ENCODE results near the gene SPTLC1.
"Not testable (repeated sequence)": the region's sequence is repeated elsewhere in the genome, so short reads cannot be mapped to it uniquely, and the experiment has no call there.

The SPTLC1 gene

GRCh38 chr9:92138157-92138959 lies 23.1 kb upstream of the SPTLC1 start:
- Histone ChIP-seq H3K9ac (ENCODE audit: low read depth, low read length) (no peak overlapping the region), H3K4me1 (ENCODE audit: control insufficient read depth, insufficient read depth, low read length) (peaks cover 3% of the 10 kb centered on the region), H3K9me3 (ENCODE audit: control insufficient read depth, insufficient read depth, low read length) (no peaks in the 10 kb centered on the region), H3K4me3 (ENCODE audit: low read depth, low read length) (no peak overlapping the region), H3K27me3 (ENCODE audit: control insufficient read depth, insufficient read depth, low read length) (peaks cover 24% of the 10 kb centered on the region), H3K36me3 (ENCODE audit: control insufficient read depth, insufficient read depth, low read length) (no peaks in the 10 kb centered on the region)

- no peaks in the 10 kb centered on the region for H3K9me3 ChIP-seq (ENCODE audit: control insufficient read depth, insufficient read depth, low read length)
- peaks cover 3% of the 10 kb centered on the region for H3K4me1 ChIP-seq (ENCODE audit: control insufficient read depth, insufficient read depth, low read length)
- H3K9ac ChIP-seq (ENCODE audit: low read depth, low read length): no peak overlapping the region
- H3K4me3 ChIP-seq (ENCODE audit: low read depth, low read length): no peak overlapping the region
- no peaks in the 10 kb centered on the region for H3K36me3 ChIP-seq (ENCODE audit: control insufficient read depth, insufficient read depth, low read length)
- H3K27me3 ChIP-seq (ENCODE audit: control insufficient read depth, insufficient read depth, low read length): peaks cover 12% of the 10 kb centered on the region
Measured at GRCh38 chr9:92136184-92136858, 21.1 kb upstream of the SPTLC1 start.

- H3K36me3 ChIP-seq (ENCODE audit: control insufficient read depth, insufficient read depth, low read length): no peaks in the 10 kb centered on the region
- H3K9ac ChIP-seq (ENCODE audit: low read depth, low read length): no peak overlapping the region
- H3K9me3 ChIP-seq (ENCODE audit: control insufficient read depth, insufficient read depth, low read length): no peaks in the 10 kb centered on the region
- H3K4me1 ChIP-seq (ENCODE audit: control insufficient read depth, insufficient read depth, low read length): no peaks in the 10 kb centered on the region
- no peak overlapping the region for H3K4me3 ChIP-seq (ENCODE audit: low read depth, low read length)
- peaks cover 7% of the 10 kb centered on the region for H3K27me3 ChIP-seq (ENCODE audit: control insufficient read depth, insufficient read depth, low read length)
Measured at GRCh38 chr9:92135576-92135975, 20.4 kb upstream of the SPTLC1 start.

GRCh38 chr9:92133949-92134604 lies 18.9 kb upstream of the SPTLC1 start:
- H3K9me3 ChIP-seq (ENCODE audit: control insufficient read depth, insufficient read depth, low read length): no peaks in the 10 kb centered on the region
- H3K4me3 ChIP-seq (ENCODE audit: low read depth, low read length): peak overlapping the region; percentile 49
- H3K9ac ChIP-seq (ENCODE audit: low read depth, low read length): no peak overlapping the region
- H3K4me1 ChIP-seq (ENCODE audit: control insufficient read depth, insufficient read depth, low read length): no peaks in the 10 kb centered on the region
- peaks cover 4% of the 10 kb centered on the region for H3K27me3 ChIP-seq (ENCODE audit: control insufficient read depth, insufficient read depth, low read length)
- H3K36me3 ChIP-seq (ENCODE audit: control insufficient read depth, insufficient read depth, low read length): no peaks in the 10 kb centered on the region

GRCh38 chr9:92132913-92133312 lies 17.7 kb upstream of the SPTLC1 start:
- not testable (repeated sequence) for H3K9me3 ChIP-seq (ENCODE audit: control insufficient read depth, insufficient read depth, low read length); H3K27me3 ChIP-seq (ENCODE audit: control insufficient read depth, insufficient read depth, low read length); H3K9ac ChIP-seq (ENCODE audit: low read depth, low read length); H3K36me3 ChIP-seq (ENCODE audit: control insufficient read depth, insufficient read depth, low read length); H3K4me3 ChIP-seq (ENCODE audit: low read depth, low read length); H3K4me1 ChIP-seq (ENCODE audit: control insufficient read depth, insufficient read depth, low read length)

- H3K36me3 ChIP-seq (ENCODE audit: control insufficient read depth, insufficient read depth, low read length): no peaks in the 10 kb centered on the region
Measured at GRCh38 chr9:92132501-92132900, 17.3 kb upstream of the SPTLC1 start.

GRCh38 chr9:92122800-92123199 lies 7.6 kb upstream of the SPTLC1 start:
- H3K36me3 ChIP-seq (ENCODE audit: control insufficient read depth, insufficient read depth, low read length): no peaks in the 10 kb centered on the region
- H3K9ac ChIP-seq (ENCODE audit: low read depth, low read length): no peak overlapping the region
- no peaks in the 10 kb centered on the region for H3K9me3 ChIP-seq (ENCODE audit: control insufficient read depth, insufficient read depth, low read length)
- no peaks in the 10 kb centered on the region for H3K4me1 ChIP-seq (ENCODE audit: control insufficient read depth, insufficient read depth, low read length)
- H3K27me3 ChIP-seq (ENCODE audit: control insufficient read depth, insufficient read depth, low read length): no peaks in the 10 kb centered on the region
- no peak overlapping the region for H3K4me3 ChIP-seq (ENCODE audit: low read depth, low read length)

More at GRCh38 chr9:92132501-92132900, 17.3 kb upstream of the SPTLC1 start:
- no peak overlapping the region for H3K9ac ChIP-seq (ENCODE audit: low read depth, low read length)
- H3K4me3 ChIP-seq (ENCODE audit: low read depth, low read length): no peak overlapping the region
- H3K4me1 ChIP-seq (ENCODE audit: control insufficient read depth, insufficient read depth, low read length): no peaks in the 10 kb centered on the region
- peaks cover 4% of the 10 kb centered on the region for H3K27me3 ChIP-seq (ENCODE audit: control insufficient read depth, insufficient read depth, low read length)
- no peaks in the 10 kb centered on the region for H3K9me3 ChIP-seq (ENCODE audit: control insufficient read depth, insufficient read depth, low read length)

GRCh38 chr9:92122061-92122460 lies 6.8 kb upstream of the SPTLC1 start:
- no peak overlapping the region for H3K4me3 ChIP-seq (ENCODE audit: low read depth, low read length)
- no peaks in the 10 kb centered on the region for H3K27me3 ChIP-seq (ENCODE audit: control insufficient read depth, insufficient read depth, low read length)
- H3K36me3 ChIP-seq (ENCODE audit: control insufficient read depth, insufficient read depth, low read length): no peaks in the 10 kb centered on the region
- H3K9me3 ChIP-seq (ENCODE audit: control insufficient read depth, insufficient read depth, low read length): no peaks in the 10 kb centered on the region
- no peak overlapping the region for H3K9ac ChIP-seq (ENCODE audit: low read depth, low read length)
- no peaks in the 10 kb centered on the region for H3K4me1 ChIP-seq (ENCODE audit: control insufficient read depth, insufficient read depth, low read length)

- no peaks in the 10 kb centered on the region for H3K27me3 ChIP-seq (ENCODE audit: control insufficient read depth, insufficient read depth, low read length)
- H3K36me3 ChIP-seq (ENCODE audit: control insufficient read depth, insufficient read depth, low read length): no peaks in the 10 kb centered on the region
- no peaks in the 10 kb centered on the region for H3K9me3 ChIP-seq (ENCODE audit: control insufficient read depth, insufficient read depth, low read length)
- no peaks in the 10 kb centered on the region for H3K4me1 ChIP-seq (ENCODE audit: control insufficient read depth, insufficient read depth, low read length)
- H3K9ac ChIP-seq (ENCODE audit: low read depth, low read length): no peak overlapping the region
- no peak overlapping the region for H3K4me3 ChIP-seq (ENCODE audit: low read depth, low read length)
Measured at GRCh38 chr9:92121265-92121664, 6.1 kb upstream of the SPTLC1 start.

GRCh38 chr9:92120138-92120537 lies 4.9 kb upstream of the SPTLC1 start:
- H3K36me3 ChIP-seq (ENCODE audit: control insufficient read depth, insufficient read depth, low read length): no peaks in the 10 kb centered on the region
- H3K4me1 ChIP-seq (ENCODE audit: control insufficient read depth, insufficient read depth, low read length): no peaks in the 10 kb centered on the region
- no peaks in the 10 kb centered on the region for H3K27me3 ChIP-seq (ENCODE audit: control insufficient read depth, insufficient read depth, low read length)

GRCh38 chr9:92119586-92119985 lies 4.4 kb upstream of the SPTLC1 start:
- no peaks in the 10 kb centered on the region for H3K36me3 ChIP-seq (ENCODE audit: control insufficient read depth, insufficient read depth, low read length)
- H3K9me3 ChIP-seq (ENCODE audit: control insufficient read depth, insufficient read depth, low read length): no peaks in the 10 kb centered on the region
- no peaks in the 10 kb centered on the region for H3K4me1 ChIP-seq (ENCODE audit: control insufficient read depth, insufficient read depth, low read length)
- no peaks in the 10 kb centered on the region for H3K27me3 ChIP-seq (ENCODE audit: control insufficient read depth, insufficient read depth, low read length)
- no peak overlapping the region for H3K9ac ChIP-seq (ENCODE audit: low read depth, low read length)
- H3K4me3 ChIP-seq (ENCODE audit: low read depth, low read length): no peak overlapping the region

More at GRCh38 chr9:92120138-92120537, 4.9 kb upstream of the SPTLC1 start:
- no peak overlapping the region for H3K4me3 ChIP-seq (ENCODE audit: low read depth, low read length)
- H3K9ac ChIP-seq (ENCODE audit: low read depth, low read length): no peak overlapping the region
- H3K9me3 ChIP-seq (ENCODE audit: control insufficient read depth, insufficient read depth, low read length): no peaks in the 10 kb centered on the region
